DMS79 (cell line): Measurements from ENCODE around the gene NUP93.
"Not testable (repeated sequence)": the region's sequence is repeated elsewhere in the genome, so short reads cannot be mapped to it uniquely, and the experiment has no call there.

ENCODE experiments used
- DNase-seq: peaks from one replicate; lab custom pipeline; 2025; lab: John Stamatoyannopoulos, UW

NUP93 gene

DNA sequence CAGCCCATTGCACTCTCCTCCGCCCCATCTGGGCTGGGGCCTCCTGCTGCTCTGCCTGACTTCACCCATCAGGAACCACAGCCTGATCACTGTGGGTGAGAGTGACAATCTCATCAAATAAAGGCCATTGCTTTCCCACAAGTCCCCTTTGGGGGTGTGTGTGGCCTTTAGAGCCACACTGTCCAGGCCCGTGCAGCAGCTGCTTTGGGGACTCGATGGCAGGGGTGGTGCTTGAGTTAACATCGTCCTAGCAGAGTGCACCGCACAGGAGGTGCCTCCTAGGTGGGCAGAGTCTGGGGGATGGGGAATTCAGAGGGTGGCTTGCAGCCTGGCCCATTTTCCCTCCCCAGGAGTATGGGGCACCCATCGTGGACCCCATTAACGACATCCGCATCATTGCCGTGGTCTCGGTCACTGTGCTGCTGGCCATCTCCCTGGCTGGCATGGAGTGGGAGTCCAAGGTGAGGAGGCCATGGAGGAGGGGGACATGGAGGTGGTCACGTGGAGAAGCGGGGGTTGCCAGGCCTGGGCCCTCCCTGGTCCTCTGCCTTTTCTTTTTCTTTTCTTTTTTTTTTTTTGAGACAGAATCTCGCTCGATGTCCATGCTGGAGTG lies 140.5 kb downstream of the NUP93 start:
- no peak for DNase-seq

DNA sequence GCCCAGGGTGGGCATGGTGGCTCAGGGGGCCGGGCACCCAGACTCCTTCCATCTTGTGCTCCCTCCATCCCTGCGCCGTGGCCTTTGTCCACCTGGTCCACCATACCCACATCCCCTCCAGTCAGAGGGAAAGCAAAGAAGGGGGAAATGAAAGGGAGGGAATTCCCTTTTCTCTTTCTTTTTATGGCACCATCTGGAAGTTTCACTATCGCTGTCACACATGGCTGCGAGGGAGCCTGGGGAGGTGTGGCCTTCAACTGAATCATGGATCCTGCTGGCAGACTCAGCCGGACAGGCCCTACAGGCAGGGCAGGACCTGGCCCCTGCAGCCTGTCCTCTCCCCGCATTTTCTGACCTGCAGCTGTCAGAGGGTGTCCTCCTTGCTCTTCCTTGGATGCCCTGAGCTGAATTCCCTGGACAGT lies 141.3 kb downstream of the NUP93 start:
- DNase-seq = no peak

DNA sequence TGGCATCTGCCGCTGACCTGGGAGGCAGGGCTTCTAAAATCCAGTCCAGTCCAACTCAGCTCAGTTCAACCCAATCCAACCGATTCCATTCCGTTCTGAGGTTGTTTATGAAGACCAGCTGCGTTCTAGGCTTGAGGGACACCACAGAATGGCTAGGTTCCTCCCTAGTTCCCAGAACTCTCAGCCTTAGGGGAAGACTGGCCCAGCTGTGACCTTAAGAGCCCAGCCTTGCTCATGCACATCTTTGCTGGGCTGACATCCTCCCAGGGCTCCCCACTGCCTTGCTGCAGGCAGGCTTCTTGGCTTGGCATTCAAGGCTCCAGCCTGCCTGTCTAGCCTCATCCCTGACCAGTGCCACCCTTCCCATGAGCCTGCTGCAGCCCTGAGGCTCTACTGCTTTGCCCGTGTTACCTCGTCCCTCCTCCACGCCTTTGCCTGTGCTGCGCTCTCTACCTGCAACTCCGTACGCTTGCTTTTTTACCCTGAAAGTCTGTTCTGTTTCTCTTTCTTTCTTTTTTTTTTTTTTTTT lies 143.0 kb downstream of the NUP93 start:
- DNase-seq = no peak

DNA sequence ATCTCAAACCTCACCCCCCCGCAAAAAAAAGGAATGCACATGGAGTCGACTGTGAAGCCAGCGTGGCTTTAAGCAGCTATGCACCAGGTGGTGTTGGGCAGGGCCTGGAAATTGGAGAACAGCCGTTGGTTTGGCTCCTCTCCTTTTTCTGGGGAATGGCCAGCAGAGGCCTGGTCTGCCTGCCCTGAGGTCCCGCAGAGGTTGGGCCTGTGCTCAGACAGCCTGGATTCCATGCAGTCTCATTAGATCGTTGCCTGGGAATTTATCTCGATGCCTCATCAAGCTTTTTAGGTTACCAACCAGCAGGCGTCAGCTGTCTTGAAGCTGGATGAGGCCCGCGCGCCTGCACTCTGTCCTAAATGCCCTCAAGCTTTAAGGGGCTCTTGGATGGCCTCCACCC lies 144.9 kb downstream of the NUP93 start:
- DNase-seq = no peak

DNA sequence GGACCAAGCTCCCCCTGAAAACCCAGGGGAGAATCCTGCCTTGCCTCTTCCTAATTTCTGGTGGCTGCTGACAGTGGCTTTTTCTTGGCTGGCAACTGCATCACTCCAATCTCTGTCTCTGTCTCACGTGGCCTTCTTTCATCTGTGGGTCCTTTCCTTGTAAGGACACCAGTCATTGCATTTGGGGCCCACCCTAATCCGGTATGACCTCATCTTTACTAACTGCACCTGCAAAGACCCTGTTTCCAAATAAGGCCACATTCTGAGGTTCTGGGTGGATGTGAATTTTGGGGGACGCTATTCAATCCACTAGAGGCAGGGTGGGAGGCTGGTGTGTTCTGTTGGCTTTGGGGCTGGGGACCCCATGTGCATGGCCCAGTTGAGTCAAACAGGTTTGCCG lies 146.1 kb downstream of the NUP93 start:
- DNase-seq = no peak

DNA sequence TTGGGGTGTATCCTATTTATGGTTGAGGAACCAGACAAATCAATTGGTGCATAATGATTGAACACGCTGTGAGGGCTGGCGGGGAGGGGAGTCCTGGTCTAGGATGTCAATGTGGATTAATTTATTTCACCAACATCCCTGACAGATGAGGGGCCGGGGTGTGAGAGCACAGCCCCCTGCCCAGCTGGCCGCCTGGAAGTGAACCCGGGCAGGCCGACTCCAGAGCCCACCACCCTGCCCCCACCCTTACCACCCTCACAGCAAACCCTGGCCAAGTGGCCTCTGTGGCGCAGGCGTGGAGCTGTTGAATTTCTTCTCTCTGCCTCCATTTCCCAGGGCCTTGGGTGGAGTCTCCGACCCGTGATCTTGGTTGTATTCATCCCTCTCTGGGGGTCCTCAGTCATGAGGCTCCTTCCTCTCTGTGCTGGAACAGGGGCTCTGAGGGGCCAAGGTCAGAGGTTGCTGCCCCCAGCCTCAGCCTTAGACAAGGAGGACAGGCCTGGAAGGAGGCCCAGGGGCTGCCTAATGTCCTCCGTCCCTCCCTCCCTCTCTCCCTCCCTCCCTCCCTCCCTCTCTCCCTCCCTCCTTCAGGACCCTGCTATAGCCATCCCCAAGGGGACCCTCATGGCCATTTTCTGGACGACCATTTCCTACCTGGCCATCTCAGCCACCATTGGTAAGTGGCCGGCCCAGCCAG lies 147.7 kb downstream of the NUP93 start:
- no peak for DNase-seq

DNA sequence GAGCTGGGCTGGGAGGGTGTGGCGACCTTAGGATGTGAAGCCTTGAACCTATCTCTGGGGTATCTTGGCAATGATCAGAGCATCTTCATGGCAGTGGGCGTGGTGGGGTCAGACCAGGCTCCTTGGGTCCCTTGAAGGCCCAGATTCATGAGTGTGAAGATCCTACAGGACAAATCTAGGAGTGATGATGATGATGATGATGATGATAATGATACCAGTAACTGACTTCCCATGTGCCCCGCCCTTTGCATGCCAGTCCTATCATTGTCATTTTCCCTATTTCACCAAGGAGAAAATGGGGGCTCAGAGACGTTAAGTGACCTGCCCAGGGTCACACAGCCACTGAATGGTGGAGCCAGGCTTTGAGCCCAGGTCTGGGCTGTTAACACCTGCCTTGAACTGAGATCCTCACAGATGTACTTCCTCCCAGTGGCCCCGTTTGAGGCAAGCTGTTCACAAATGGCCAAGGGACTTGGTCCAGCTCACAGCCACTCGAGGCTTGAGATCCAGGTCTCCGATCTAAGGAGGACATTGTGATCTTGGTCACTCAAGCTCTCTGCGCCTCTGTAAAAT lies 148.4 kb downstream of the NUP93 start:
- DNase-seq = no peak

DNA sequence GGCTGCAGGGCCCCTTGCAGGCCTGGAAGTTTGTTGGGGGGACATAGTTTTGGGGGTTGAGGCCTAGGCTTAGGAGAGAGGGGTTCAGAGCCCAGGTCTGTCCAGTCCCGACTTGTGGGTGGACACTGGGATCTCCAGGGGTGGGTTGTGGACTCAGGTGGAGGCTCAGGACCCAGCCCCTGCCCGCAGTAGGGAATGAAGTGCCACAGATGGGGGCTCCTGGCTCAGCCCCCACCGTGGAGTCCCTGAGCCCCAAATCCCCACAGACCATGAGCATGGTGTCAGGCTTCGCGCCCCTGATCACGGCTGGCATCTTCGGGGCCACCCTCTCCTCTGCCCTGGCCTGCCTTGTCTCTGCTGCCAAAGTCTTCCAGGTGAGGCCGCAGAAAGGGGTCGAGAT lies 149.3 kb downstream of the NUP93 start:
- DNase-seq = no peak

DNA sequence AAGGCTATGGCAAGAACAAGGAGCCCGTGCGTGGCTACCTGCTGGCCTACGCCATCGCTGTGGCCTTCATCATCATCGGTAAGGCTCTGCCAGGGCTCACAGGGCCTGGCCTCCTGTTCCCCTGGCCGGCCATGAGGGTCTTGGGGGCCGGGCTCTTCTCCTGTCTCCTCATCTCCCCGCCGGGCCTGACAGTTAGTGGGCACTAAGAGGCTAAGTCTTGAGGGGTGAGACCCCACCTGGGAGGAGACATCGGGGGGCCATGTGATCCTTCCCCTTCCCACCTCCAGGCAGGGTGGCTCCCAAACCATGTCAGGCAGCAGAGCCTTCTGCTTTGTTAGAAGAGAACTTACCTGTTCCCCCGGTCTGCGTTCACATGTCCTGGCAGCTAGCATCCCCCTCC lies 150.2 kb downstream of the NUP93 start:
- no peak for DNase-seq

DNA sequence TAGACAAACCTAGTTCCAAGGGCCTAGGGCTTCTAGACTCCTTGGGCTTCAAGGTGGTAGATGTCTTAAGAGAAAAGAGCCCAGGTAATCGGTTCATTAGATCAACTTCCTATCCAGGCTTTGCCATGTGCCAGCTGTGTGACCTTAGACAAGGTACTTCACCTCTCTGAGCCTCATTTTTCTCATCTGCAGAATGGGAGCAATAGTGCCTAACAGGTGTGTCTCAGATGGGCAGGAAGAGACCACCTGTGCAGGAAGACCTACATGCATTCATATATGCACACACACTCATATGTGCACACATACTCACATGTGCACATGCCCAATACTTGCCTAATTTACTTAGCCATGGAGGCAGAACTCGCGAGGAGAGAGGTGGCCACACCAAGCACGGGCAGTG lies 150.8 kb downstream of the NUP93 start:
- DNase-seq = no peak

DNA sequence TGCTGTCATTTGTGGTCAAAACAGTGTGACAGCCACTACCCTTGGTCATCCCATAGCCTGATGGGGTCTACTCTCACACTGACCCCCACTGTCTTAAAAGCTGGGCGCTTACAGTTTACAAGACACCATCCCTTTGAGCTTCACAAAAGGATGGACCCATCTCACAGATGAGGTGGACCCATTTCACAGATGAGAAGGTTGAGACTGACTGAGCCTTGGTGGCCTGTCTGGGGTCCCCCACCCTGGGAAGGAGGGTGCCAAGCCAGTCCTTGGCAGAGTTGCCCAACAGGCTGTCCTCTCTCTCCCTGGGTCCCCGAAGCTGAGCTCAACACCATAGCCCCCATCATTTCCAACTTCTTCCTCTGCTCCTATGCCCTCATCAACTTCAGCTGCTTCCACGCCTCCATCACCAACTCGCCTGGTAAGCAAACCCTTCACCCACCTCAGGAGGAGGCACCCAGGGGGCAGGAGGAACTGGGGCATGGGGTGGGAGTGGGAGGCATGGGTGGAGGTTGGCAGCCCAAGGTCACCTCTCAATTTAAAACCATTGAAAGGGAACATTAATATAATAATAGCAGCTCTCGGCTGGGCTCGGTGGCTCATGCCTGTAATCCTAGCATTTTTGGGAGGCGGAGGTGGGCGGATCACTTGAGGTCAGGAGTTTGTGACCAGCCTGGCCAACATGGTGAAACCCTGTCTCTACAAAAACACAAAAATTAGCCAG lies 152.3 kb downstream of the NUP93 start:
- no peak for DNase-seq

DNA sequence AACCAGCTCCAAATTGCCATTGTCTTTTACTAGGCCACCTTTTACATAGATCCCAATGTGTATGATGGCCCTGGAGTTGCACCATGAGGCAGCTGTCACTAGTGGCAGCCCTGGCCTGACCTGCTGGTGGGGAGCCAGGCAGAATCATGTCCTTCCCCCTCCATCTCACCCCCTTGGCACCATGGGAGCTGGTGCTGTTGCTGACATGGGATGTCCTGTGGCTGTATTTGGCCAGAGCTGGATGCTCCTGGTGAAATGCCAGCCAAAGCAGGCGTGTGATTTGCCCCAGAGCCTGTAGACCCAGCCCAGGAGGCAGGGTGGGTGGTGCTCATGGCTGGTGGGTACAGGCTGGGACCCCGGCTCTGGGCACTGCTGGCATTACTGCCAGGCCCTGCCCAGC lies 153.7 kb downstream of the NUP93 start:
- DNase-seq = no peak

DNA sequence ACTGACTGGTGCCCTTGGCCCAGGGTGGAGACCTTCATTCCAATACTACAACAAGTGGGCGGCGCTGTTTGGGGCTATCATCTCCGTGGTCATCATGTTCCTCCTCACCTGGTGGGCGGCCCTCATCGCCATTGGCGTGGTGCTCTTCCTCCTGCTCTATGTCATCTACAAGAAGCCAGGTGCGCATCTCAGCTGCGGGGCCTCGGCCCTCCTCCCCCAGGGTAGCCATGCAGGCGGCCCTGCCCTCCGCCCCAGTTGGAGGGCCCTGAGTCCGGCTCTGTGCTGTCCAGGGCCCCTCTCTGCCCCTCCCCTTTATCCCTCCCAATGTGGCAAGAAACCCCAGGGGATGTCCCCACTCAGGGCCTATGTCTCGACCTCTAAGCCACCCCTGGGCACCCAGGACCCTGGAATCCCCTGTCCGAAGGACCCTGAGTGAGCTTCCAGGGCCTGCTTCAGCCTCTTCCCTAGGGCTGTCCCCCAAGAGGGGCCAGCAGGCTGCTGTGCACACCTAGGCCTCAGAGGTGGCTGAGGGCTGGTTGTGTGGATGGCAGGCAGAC lies 154.2 kb downstream of the NUP93 start:
- DNase-seq = no peak

DNA sequence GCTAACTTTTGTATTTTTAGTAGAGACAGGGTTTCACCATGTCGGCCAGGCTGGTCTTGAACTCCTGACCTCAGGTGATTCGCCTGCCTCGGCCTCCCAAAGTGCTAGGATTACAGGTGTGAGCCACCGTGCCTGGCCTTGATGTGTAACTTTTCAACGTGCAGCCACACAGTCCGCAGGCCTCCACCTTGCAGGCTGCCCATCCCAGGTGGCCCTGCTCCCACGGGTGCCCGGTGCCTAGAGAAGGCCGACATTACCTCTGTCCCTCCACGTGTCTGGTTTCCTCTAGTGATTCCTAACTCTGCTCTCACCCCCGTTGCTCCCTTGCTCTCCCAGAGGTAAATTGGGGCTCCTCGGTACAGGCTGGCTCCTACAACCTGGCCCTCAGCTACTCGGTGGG lies 155.0 kb downstream of the NUP93 start:
- not testable (repeated sequence) for DNase-seq

DNA sequence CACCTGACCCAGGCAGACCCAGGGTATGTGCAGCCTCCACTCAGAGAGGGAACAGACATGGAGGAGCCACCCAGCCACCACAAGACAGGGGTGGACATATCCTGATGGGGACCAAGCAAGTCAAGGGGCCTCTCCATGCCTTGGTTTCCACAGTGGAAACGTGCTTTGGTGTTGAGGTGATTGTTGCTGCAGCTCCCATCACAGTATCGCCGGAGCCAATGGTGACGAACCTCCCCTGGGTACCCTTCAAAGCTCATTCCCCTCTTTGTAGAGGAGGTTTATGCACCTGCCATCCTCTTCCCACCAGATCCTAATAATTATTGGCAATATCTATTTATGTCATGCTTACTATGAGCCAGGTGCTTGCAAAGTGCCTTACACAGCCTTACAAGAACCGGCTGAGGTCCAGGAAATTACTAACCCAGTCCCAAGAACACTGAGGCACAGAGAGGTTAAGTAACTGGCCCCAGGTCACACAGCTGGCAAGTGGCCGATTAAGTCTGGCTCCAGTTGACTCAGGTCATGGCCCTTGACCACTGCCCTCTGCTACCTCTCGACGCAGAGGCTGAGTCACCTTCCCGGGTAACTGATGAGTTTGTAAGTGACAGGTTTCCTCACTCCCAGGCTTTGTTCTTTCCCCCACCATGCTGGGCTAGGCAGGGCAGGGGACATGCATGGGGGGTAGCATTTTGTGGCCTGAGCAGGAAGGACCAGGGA lies 155.7 kb downstream of the NUP93 start:
- DNase-seq = no peak

DNA sequence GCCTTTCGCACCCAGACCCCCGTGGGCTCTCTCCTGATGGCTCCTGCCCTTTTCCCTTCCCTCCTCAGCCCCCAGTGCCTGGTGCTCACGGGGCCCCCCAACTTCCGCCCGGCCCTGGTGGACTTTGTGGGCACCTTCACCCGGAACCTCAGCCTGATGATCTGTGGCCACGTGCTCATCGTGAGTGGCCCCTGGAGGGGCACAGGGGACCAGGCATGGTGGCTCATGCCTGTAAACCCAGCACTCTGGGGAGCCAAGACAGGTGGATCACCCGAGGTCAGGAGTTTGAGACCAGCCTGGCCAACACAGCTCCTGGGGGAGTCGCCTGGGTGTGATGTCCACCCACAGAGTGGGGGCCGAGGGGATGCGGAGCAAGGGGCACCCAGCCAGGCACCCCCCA lies 156.4 kb downstream of the NUP93 start:
- DNase-seq = no peak

DNA sequence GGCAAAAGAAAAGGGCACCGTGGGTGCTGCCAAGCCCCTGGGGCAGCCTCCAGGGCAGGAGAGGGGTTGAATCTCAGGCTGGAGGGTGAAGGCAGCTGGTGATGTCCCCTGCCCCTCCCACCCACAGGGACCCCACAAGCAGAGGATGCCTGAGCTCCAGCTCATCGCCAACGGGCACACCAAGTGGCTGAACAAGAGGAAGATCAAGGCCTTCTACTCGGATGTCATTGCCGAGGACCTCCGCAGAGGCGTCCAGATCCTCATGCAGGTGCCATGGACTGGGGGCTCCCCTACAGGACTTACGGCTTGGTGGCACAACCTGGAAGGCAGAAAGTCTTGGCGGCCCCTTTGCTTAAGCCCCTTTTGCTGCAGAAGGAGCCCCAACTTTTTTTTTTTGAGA lies 156.9 kb downstream of the NUP93 start:
- no peak for DNase-seq

DNA sequence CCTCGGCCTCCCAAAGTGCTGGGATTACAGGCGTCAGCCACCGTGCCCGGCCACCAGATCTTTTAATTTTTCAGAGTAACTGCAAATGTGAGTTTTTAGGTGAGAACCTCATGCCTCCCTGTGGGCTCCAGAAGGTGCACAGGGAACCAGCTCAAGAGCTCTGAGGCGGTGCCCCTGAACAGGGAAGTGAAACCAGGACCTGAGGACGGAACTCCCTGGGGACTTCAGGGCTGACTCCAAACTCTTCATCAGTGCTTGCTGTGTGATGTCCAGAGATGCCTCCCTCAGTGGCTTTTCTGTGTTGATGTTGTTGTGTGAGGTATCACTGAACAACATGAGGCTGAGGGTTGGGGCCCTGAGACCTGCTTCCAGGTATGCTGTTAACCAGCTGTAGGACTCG lies 158.9 kb downstream of the NUP93 start:
- DNase-seq = no peak

DNA sequence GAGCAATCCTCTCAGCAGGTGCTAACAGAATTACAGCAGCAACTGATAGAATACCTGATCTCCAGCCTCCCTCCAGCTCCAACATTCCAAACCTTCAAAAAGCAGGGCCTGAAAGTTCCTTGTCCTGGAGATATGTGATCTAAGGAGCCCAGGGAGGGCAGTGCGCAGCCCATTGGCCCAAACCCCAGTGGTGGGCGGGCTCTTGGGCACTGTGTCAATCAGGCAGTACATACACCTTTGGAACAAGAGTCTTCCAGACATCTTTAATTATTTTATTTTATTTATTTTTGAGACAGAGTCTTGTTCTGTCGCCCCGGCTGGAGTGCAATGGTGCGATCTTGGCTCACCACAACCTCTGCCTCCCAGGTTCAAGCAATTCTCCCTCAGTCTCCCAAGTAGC lies 159.3 kb downstream of the NUP93 start:
- no peak for DNase-seq

DNA sequence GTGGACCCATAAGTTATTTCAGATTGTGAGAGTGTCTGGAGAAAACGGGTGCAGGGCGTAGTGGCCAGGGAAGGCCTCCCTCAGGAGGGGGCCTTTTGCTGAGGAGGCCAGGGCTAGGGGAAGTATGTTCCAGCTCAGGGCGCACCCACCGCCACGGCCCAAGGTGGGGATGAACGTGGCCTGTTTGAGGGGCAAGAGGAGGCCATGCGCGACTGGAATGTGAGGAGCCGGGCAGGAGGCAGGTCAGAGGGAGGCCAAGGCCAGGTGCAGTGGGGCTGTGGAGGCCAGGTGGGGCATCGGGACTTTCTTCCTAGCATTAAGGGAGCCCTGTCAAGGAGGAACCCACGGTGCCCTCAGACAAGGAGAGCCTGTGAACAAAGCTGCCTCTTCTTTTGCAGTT lies 161.8 kb downstream of the NUP93 start:
- DNase-seq = no peak

DNA sequence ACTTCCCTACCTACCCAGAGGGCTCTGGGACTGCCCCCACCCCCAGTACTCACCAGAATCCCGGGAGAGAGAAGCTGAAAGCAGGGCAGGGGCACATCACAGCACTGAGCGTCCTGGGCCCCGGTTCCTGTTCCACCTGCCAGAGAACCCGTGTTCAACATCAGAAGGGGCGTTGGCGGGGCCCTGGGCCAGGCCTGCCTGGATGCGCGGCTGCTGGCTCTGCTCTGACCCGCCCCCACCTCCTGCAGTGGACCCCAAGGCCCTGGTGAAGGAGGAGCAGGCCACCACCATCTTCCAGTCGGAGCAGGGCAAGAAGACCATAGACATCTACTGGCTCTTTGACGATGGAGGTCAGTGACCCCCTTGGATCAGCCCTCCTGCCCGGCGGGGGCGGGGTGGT lies 162.8 kb downstream of the NUP93 start:
- DNase-seq = no peak
